SH-SY5Y (cell line): ENCODE data around the gene PTTG1IP.

Experiments used
- GATA2 ChIP-seq: IDR thresholded peaks from 2 replicates; pipeline ENCODE4 v1.6.1; 2011; ENCODE audit warnings: mild to moderate bottlenecking, low read depth, low read length
- GATA3 ChIP-seq: IDR thresholded peaks from 2 replicates; pipeline ENCODE4 v1.6.1; 2011; ENCODE audit warnings: low read depth, mild to moderate bottlenecking, low read length, moderate library complexity

- TF ChIP-seq GATA2 (no peak), GATA3 (no peak)
Measured at GRCh38 chr21:44847261-44848056, 26.0 kb downstream of the PTTG1IP start.
